Fibroblast of pulmonary artery (primary cell): ENCODE data around the gene HNRNPLL.

Source experiments
- DNase-seq: peaks from one replicate; pipeline ENCODE4 v3.0.0-alpha.2; 2010; ENCODE audit warnings: low read depth
- H3K4me3 ChIP-seq: replicated peaks from 2 replicates; pipeline ENCODE4 v1.5.1; 2011; ENCODE audit warnings: low read depth, mild to moderate bottlenecking, control low read depth, low read length, moderate library complexity
- TF ChIP-seq, protein P1 (sequence below): IDR thresholded peaks from 2 replicates; pipeline ENCODE4 v1.5.1; 2011; ENCODE audit warnings: mild to moderate bottlenecking, control low read depth, low read length, inconsistent platforms; ENCODE audit errors: missing control alignments

The HNRNPLL gene

GRCh38 chr2:38553554-38553953, 49.2 kb downstream of the HNRNPLL start:
- TF ChIP-seq, protein P1, sequence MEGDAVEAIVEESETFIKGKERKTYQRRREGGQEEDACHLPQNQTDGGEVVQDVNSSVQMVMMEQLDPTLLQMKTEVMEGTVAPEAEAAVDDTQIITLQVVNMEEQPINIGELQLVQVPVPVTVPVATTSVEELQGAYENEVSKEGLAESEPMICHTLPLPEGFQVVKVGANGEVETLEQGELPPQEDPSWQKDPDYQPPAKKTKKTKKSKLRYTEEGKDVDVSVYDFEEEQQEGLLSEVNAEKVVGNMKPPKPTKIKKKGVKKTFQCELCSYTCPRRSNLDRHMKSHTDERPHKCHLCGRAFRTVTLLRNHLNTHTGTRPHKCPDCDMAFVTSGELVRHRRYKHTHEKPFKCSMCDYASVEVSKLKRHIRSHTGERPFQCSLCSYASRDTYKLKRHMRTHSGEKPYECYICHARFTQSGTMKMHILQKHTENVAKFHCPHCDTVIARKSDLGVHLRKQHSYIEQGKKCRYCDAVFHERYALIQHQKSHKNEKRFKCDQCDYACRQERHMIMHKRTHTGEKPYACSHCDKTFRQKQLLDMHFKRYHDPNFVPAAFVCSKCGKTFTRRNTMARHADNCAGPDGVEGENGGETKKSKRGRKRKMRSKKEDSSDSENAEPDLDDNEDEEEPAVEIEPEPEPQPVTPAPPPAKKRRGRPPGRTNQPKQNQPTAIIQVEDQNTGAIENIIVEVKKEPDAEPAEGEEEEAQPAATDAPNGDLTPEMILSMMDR = no peak
- DNase-seq = no peak
- no peak overlapping the region for H3K4me3 ChIP-seq

GRCh38 chr2:38552259-38552658, 50.5 kb downstream of the HNRNPLL start:
- H3K4me3 ChIP-seq = no peak overlapping the region
- DNase-seq = no peak
- TF ChIP-seq, protein P1 = no peak

- no peak overlapping the region for H3K4me3 ChIP-seq
- DNase-seq = no peak
Observed at GRCh38 chr2:38551746-38552145, 51.0 kb downstream of the HNRNPLL start.

GRCh38 chr2:38551171-38551570, 51.6 kb downstream of the HNRNPLL start:
- H3K4me3 ChIP-seq = no peak overlapping the region
- no peak for DNase-seq

More at GRCh38 chr2:38551746-38552145, 51.0 kb downstream of the HNRNPLL start:
- TF ChIP-seq, protein P1 = no peak

GRCh38 chr2:38549851-38550250, 52.9 kb downstream of the HNRNPLL start:
- H3K4me3 ChIP-seq = no peak overlapping the region
- TF ChIP-seq, protein P1 = no peak
- no peak for DNase-seq

More at GRCh38 chr2:38551171-38551570, 51.6 kb downstream of the HNRNPLL start:
- TF ChIP-seq, protein P1 = no peak

DNA sequence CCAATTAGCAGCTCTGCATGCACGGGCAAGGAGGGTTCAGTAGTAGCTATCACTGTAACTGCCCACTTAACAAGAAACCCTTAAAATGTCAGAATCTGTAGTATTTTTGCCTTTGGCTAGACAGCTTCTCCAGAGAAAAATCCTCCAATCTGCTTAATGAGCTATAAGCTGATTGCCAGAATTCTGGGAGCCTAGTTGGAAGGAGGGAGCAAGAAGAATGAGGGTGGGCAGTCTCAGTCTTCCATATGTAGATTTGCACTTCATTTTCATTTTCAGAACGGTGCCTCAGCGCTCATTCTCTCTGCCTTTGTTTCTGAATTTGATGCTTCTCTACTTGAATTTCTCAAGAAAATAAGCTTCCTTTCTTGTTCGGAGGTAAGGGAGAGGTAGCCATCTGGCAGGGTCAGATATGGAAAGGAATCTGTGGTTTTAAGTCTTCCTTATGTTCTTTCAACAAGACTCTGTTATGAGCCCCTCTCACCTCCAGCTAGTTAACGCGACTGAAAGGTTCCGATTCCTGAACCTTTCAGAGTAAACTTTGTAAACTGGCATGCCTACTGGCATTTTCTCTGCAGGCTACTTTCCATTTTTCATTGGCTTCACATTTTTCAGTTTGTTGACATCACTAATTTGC, 53.5 kb downstream of the HNRNPLL start:
- H3K4me3 ChIP-seq = no peak overlapping the region
- no peak for DNase-seq
- TF ChIP-seq, protein P1 = no peak

- no peak for DNase-seq
- TF ChIP-seq, protein P1 = no peak
- no peak overlapping the region for H3K4me3 ChIP-seq
Observed at GRCh38 chr2:38547791-38548190, 54.9 kb downstream of the HNRNPLL start.
